ENCODE results near the gene PALLD.
"Not testable (repeated sequence)": the region's sequence is repeated elsewhere in the genome, so short reads cannot be mapped to it uniquely, and the experiment has no call there.

The PALLD gene

GRCh38 chr4:168727181-168727580, 230.3 kb downstream of the PALLD start:
- not testable (repeated sequence) for H3K27me3 Mint-ChIP-seq (ENCODE audit: low read depth); H3K27ac Mint-ChIP-seq; H3K9me3 Mint-ChIP-seq; H3K4me3 Mint-ChIP-seq; H3K36me3 Mint-ChIP-seq (ENCODE audit: low read depth)
- H3K4me1 Mint-ChIP-seq (ENCODE audit: low read depth) = peaks cover 15% of the 10 kb centered on the region

GRCh38 chr4:168731006-168731636, 234.3 kb downstream of the PALLD start:
- Mint-ChIP-seq H3K9me3 (peaks cover 9% of the 10 kb centered on the region), H3K4me1 (ENCODE audit: low read depth) (no peaks in the 10 kb centered on the region)

GRCh38 chr4:168731706-168732414, 235.0 kb downstream of the PALLD start:
- peaks cover 3% of the 10 kb centered on the region for H3K27me3 Mint-ChIP-seq (ENCODE audit: low read depth)
- no peaks in the 10 kb centered on the region for H3K36me3 Mint-ChIP-seq (ENCODE audit: low read depth)
- no peak overlapping the region for H3K27ac Mint-ChIP-seq
- H3K4me3 Mint-ChIP-seq = no peak overlapping the region
- H3K9me3 Mint-ChIP-seq = peaks cover 7% of the 10 kb centered on the region
- no peaks in the 10 kb centered on the region for H3K4me1 Mint-ChIP-seq (ENCODE audit: low read depth)

More at GRCh38 chr4:168731006-168731636, 234.3 kb downstream of the PALLD start:
- Mint-ChIP-seq H3K36me3 (ENCODE audit: low read depth) (no peaks in the 10 kb centered on the region), H3K4me3 (no peak overlapping the region), H3K27ac (no peak overlapping the region), H3K27me3 (ENCODE audit: low read depth) (peaks cover 3% of the 10 kb centered on the region)

GRCh38 chr4:168732714-168733113, 235.9 kb downstream of the PALLD start:
- no peak overlapping the region for H3K4me3 Mint-ChIP-seq
- peaks cover 4% of the 10 kb centered on the region for H3K9me3 Mint-ChIP-seq
- no peaks in the 10 kb centered on the region for H3K36me3 Mint-ChIP-seq (ENCODE audit: low read depth)
- H3K27ac Mint-ChIP-seq = no peak overlapping the region
- no peaks in the 10 kb centered on the region for H3K4me1 Mint-ChIP-seq (ENCODE audit: low read depth)
- peaks cover 3% of the 10 kb centered on the region for H3K27me3 Mint-ChIP-seq (ENCODE audit: low read depth)

- H3K4me3 Mint-ChIP-seq = no peak overlapping the region
- no peak overlapping the region for H3K27ac Mint-ChIP-seq
- no peaks in the 10 kb centered on the region for H3K36me3 Mint-ChIP-seq (ENCODE audit: low read depth)
- H3K27me3 Mint-ChIP-seq (ENCODE audit: low read depth) = peaks cover 8% of the 10 kb centered on the region
- no peaks in the 10 kb centered on the region for H3K4me1 Mint-ChIP-seq (ENCODE audit: low read depth)
- H3K9me3 Mint-ChIP-seq = no peaks in the 10 kb centered on the region
Measured at GRCh38 chr4:168734703-168735678, 238.1 kb downstream of the PALLD start.

- Mint-ChIP-seq H3K9me3 (no peaks in the 10 kb centered on the region), H3K4me1 (ENCODE audit: low read depth) (no peaks in the 10 kb centered on the region), H3K27me3 (ENCODE audit: low read depth) (peaks cover 4% of the 10 kb centered on the region), H3K4me3 (no peak overlapping the region), H3K36me3 (ENCODE audit: low read depth) (no peaks in the 10 kb centered on the region), H3K27ac (no peak overlapping the region)
Measured at GRCh38 chr4:168735735-168736134, 238.9 kb downstream of the PALLD start.

- Mint-ChIP-seq H3K27me3 (ENCODE audit: low read depth) (peaks cover 8% of the 10 kb centered on the region), H3K4me1 (ENCODE audit: low read depth) (no peaks in the 10 kb centered on the region), H3K36me3 (ENCODE audit: low read depth) (no peaks in the 10 kb centered on the region), H3K27ac (no peak overlapping the region), H3K4me3 (no peak overlapping the region), H3K9me3 (no peaks in the 10 kb centered on the region)
Measured at GRCh38 chr4:168736860-168737805, 240.3 kb downstream of the PALLD start.

- Mint-ChIP-seq H3K9me3 (no peaks in the 10 kb centered on the region), H3K27me3 (ENCODE audit: low read depth) (peaks cover 9% of the 10 kb centered on the region), H3K27ac (no peak overlapping the region), H3K36me3 (ENCODE audit: low read depth) (no peaks in the 10 kb centered on the region), H3K4me3 (no peak overlapping the region), H3K4me1 (ENCODE audit: low read depth) (no peaks in the 10 kb centered on the region)
Measured at GRCh38 chr4:168737806-168738172, 240.9 kb downstream of the PALLD start.

- Mint-ChIP-seq H3K36me3 (ENCODE audit: low read depth) (no peaks in the 10 kb centered on the region), H3K27me3 (ENCODE audit: low read depth) (peaks cover 13% of the 10 kb centered on the region)
Measured at GRCh38 chr4:168739886-168740285, 243.0 kb downstream of the PALLD start.

GRCh38 chr4:168740691-168741090, 243.8 kb downstream of the PALLD start:
- H3K4me3 Mint-ChIP-seq = no peak overlapping the region
- H3K36me3 Mint-ChIP-seq (ENCODE audit: low read depth) = no peaks in the 10 kb centered on the region
- H3K27ac Mint-ChIP-seq = no peak overlapping the region
- no peaks in the 10 kb centered on the region for H3K4me1 Mint-ChIP-seq (ENCODE audit: low read depth)
- peaks cover 14% of the 10 kb centered on the region for H3K27me3 Mint-ChIP-seq (ENCODE audit: low read depth)
- H3K9me3 Mint-ChIP-seq = no peaks in the 10 kb centered on the region

More at GRCh38 chr4:168739886-168740285, 243.0 kb downstream of the PALLD start:
- no peaks in the 10 kb centered on the region for H3K9me3 Mint-ChIP-seq
- no peak overlapping the region for H3K27ac Mint-ChIP-seq
- no peaks in the 10 kb centered on the region for H3K4me1 Mint-ChIP-seq (ENCODE audit: low read depth)
- H3K4me3 Mint-ChIP-seq = no peak overlapping the region

- H3K27me3 Mint-ChIP-seq (ENCODE audit: low read depth) = peaks cover 17% of the 10 kb centered on the region
- H3K9me3 Mint-ChIP-seq = no peaks in the 10 kb centered on the region
- no peak overlapping the region for H3K4me3 Mint-ChIP-seq
- no peaks in the 10 kb centered on the region for H3K4me1 Mint-ChIP-seq (ENCODE audit: low read depth)
- H3K27ac Mint-ChIP-seq = no peak overlapping the region
- H3K36me3 Mint-ChIP-seq (ENCODE audit: low read depth) = no peaks in the 10 kb centered on the region
Measured at GRCh38 chr4:168741281-168742173, 244.7 kb downstream of the PALLD start.

- H3K27me3 Mint-ChIP-seq (ENCODE audit: low read depth) = peaks cover 22% of the 10 kb centered on the region
- H3K36me3 Mint-ChIP-seq (ENCODE audit: low read depth) = no peaks in the 10 kb centered on the region
- H3K4me3 Mint-ChIP-seq = no peak overlapping the region
- H3K4me1 Mint-ChIP-seq (ENCODE audit: low read depth) = no peaks in the 10 kb centered on the region
- no peak overlapping the region for H3K27ac Mint-ChIP-seq
- no peaks in the 10 kb centered on the region for H3K9me3 Mint-ChIP-seq
Measured at GRCh38 chr4:168743131-168743530, 246.3 kb downstream of the PALLD start.

- H3K4me3 Mint-ChIP-seq = no peak overlapping the region
- no peaks in the 10 kb centered on the region for H3K4me1 Mint-ChIP-seq (ENCODE audit: low read depth)
- H3K9me3 Mint-ChIP-seq = no peaks in the 10 kb centered on the region
- H3K27me3 Mint-ChIP-seq (ENCODE audit: low read depth) = peaks cover 22% of the 10 kb centered on the region
- H3K27ac Mint-ChIP-seq = no peak overlapping the region
- no peaks in the 10 kb centered on the region for H3K36me3 Mint-ChIP-seq (ENCODE audit: low read depth)
Measured at GRCh38 chr4:168743601-168744000, 246.7 kb downstream of the PALLD start.
